Activated CD8-positive, alpha-beta memory T cell treated with anti-CD3 and anti-CD28 coated beads for 4 hours (primary cell): ENCODE results near the gene JSRP1.
"Not testable (repeated sequence)": the region's sequence is repeated elsewhere in the genome, so short reads cannot be mapped to it uniquely, and the experiment has no call there.

ENCODE experiments used
- DNase-seq, 2 donors: peaks; one replicate each; pipeline ENCODE4 v3.0.0-alpha.2; 2020; ENCODE audit warnings: low read depth in 2 of 2

The JSRP1 gene

GRCh38 chr19:2282062-2282861 lies 26.0 kb upstream of the JSRP1 start, which contains the start of gene PEAK3:
TSS of gene PEAK3 (minus strand) at chr19:2282175. CDS start at chr19:2280931, 1,244 bp downstream.
- DNase-seq = no peak

DNA sequence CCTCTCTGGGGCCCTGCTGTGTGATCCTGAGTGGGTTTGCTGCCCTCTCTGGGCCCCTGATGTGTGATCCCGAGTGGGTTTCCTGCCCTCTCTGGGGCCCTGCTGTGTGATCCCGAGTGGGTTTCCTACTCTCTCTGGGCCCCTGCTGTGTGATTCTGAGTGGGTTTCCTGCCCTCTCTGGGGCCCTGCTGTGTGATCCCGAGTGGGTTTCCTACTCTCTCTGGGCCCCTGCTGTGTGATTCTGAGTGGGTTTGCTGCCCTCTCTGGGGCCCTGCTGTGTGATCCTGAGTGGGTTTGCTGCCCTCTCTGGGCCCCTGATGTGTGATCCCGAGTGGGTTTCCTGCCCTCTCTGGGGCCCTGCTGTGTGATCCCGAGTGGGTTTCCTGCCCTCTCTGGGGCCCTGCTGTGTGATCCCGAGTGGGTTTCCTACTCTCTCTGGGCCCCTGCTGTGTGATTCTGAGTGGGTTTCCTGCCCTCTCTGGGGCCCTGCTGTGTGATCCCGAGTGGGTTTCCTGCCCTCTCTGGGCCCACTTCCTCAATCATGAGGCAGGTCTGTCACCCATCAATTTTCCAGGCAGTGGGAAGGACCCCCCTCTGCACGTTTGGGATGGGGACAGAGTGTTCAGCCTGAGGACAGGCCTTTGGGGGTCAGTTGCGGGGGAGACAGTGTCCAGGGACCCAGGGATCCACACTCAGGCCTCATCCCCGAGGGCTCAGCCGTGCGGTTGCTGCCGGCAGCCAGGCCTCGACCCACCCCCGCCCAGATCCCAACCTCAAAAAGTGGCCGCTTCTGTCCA lies 25.2 kb upstream of the JSRP1 start:
- DNase-seq = not testable (repeated sequence)

DNA sequence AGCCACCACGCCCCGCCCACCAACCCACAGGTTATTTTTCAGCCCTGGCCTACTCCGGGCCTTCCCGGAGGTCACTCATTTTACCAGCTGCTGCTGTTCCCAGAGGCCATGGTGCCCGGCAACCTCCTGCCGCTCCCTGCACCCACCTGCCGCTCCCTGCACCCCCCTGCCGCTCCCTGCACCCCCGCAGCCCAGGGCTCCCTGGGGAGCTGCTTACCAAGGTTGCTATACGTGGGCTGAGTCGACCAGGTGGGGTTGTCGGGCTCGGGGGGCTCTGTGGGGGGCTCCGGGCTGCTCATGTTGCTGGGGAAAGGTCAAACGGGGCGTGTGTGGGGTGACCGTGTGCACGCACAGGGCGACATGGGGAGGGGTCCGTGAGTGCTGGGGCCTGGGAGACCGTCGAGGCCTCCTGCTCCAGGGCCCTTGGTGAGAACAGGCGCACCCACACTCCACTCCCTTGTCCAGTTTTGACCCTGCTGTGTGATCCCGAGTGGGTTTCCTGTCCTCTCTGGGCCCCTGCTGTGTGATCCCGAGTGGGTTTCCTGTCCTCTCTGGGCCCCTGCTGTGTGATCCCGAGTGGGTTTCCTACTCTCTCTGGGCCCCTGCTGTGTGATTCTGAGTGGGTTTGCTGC lies 24.5 kb upstream of the JSRP1 start:
- DNase-seq = no peak

DNA sequence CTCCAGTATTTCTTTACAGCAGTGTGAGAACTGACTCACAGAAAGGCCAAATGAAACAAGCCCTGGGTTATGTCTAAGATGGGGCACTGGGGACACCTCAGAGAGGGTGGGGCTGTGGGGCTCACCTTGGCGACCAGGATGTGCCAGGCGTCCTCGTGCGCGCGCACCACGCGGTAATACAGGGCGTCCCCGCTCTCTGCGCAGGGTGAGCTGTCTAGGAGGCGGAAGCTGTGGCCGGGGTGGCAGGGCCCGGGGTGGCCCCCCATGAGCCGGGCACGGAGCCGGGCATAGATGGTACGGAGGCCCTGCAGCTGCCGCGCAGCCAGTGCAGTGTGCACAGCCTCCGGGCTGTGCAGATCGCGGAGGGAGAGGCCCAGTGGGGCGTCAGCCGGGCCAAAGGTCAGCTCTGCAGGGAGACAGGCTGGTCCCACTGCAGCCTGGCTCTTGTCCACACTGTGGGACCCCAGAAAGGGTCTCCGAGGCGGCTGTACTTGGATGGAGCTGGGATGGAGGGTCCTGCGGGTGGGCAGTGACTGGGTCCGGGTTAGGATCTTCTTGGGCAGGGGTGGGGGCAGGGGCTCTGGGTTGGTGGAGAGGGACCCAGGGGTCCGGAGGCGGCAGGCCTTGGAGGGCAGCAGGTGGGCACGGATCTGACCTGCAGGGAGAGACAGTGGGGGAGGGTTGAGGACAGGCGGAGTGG lies 22.4 kb upstream of the JSRP1 start:
- DNase-seq = no peak

DNA sequence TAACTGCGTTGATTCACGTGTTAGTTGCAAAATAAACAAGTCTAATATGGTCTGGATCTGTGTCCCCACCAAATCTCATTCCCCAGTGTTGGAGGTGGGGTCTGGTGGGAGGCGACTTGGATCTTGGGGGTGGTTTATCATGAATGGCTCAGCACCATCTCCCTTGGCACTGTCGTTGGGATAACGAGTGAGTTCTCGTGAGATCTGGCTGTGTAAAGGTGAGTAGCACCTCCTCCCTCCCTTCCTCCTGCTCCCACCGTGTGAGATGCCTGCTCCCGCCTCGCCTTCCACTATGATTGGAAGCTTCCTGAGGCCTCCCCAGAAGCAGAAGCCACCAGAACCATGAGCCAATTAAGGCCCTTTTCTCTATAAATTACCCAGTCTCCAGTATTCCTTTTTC lies 20.9 kb upstream of the JSRP1 start:
- no peak for DNase-seq

- no peak for DNase-seq
Measured at GRCh38 chr19:2276429-2276986, 20.3 kb upstream of the JSRP1 start.

GRCh38 chr19:2275588-2276428 lies 19.6 kb upstream of the JSRP1 start:
- DNase-seq = no peak

DNA sequence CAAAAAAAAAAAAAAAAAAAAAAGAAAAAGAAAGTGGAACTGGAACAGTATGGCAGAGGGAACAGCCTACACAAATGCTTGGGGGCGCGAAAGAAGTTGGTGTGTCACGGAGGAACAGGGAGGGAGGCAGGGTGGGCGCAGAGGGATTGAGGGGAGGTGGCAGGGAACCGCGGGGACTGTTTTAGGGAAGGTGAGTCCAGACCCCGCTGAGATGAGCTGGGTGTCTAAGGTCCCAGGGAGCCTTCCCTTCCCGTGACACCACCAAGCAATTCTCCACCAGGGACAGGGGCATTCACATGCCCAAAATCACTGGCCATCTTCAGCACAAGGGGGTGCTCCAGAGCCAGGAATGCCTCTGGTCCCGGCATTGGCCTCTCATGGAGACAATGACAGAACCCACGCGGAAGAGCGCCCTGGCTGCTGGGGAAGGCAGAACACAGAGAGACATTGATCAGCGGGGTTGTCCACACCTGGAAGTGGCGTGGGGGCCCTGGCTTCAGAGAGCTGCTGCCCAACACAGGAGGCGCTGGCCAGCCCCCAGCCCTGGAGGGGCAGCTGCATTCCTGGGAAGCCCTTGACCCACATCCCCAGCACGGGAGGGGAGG lies 18.8 kb upstream of the JSRP1 start:
- DNase-seq = no peak

DNA sequence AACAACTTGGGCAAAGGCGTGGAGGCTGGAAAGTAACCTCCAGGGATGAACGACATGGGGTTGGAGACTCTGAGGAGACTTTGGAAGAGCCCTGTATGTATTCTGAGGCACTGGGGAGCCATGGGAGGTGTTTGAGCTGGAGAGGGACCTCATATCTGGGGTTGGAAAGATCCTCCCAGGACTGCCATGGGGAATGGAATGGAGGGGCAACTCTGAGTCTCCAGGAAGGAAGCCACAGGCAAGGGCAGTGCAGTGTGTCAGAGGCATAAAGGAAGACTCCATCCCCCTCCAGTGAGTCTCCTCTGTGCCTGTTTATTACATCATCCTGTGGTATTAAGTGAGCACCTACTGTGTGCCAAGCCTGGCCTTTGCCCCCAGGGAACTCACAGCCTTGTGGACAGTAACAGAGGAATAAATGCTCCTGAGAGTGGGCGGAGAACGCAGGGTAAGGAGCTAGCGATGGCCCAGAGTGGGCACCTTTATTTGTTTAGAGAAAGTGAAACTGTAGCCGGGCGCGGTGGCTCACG lies 18.0 kb upstream of the JSRP1 start:
- no peak for DNase-seq

DNA sequence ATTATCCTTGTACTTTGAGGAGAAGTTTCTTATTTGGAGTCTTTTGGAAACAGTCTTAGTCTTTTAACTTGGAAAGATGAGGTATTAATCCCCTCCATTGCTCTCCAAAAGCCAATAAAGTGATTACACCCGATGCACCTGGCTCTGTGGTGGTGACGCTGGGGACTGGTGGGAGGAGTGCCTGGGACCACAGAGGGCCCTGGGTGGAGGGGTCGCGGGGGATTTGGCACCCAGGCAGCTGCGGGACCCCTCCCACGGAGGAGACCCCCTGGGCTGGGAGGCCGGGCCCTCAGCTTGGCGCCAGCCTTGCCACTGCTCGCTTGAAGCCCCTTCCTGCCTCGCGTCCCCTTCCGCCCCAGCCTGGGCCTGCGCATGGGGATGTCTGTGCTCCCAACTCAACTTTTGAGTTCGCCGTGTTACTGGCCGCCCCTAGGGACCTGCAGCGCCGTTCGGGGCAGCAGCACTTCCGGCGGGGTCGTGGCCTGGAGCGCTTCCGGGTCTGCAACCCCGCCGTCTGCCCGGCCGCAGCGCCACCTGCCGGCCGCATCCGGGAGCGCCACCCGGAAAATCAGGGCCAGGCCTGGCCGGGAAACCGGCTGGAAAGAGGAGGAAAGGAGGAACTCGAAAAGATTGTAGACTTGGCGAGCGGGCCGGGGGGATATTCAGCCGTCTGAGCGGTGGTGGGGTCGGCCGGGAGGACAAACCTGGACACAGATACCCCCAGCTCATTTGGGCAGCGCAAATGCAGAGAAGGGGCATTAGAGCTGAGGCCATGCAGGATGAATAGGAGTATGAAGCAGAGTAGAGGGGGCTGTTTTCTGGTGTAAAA lies 17.4 kb upstream of the JSRP1 start:
- DNase-seq = peak in 1 of 2 donors; percentile 57

- DNase-seq = no peak
Measured at GRCh38 chr19:2271234-2272103, 15.3 kb upstream of the JSRP1 start.

DNA sequence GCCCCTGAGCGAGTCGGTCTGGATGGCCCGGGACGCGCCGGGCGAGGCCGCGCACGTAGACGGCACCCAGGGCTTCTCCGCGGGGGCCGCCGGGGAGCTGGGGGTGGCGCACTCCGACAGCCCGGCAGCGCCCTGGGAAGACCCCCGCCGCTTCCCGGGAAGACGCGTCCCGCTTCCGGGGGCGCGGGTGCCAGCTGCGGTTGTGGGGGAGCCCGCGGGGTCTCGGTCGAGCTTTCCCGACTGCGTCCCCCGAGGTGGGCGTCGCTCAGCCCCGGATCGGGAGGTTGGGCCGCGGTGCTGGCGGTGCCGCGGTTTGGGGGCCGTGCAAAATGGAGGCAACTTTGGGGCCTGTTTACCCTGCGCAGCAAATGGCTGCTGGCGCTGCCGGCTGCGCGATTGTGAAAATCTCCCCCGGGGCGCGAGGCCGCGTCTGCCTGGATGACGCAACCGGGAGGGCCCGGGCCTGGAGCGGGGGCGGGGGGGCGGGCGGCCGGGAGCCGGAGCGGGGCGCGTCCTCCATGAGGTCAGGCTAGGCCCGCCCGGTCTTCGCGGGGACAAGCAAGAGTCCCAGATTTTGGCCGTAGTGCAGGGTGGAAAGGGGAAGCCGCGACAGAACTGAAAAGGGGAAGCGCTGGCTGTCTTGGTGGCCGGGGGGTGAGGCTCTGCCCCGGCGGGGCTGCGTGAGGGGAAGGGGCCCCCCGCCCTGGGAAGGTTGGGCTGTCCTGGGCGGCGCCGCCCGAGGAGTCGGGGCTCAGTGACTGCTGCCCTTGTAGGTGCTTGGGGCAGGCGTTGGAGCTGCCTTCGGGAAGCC lies 14.4 kb upstream of the JSRP1 start:
- DNase-seq = peak in 1 of 2 donors; percentile 62

- no peak for DNase-seq
Measured at GRCh38 chr19:2270157-2270422, 13.9 kb upstream of the JSRP1 start.

DNA sequence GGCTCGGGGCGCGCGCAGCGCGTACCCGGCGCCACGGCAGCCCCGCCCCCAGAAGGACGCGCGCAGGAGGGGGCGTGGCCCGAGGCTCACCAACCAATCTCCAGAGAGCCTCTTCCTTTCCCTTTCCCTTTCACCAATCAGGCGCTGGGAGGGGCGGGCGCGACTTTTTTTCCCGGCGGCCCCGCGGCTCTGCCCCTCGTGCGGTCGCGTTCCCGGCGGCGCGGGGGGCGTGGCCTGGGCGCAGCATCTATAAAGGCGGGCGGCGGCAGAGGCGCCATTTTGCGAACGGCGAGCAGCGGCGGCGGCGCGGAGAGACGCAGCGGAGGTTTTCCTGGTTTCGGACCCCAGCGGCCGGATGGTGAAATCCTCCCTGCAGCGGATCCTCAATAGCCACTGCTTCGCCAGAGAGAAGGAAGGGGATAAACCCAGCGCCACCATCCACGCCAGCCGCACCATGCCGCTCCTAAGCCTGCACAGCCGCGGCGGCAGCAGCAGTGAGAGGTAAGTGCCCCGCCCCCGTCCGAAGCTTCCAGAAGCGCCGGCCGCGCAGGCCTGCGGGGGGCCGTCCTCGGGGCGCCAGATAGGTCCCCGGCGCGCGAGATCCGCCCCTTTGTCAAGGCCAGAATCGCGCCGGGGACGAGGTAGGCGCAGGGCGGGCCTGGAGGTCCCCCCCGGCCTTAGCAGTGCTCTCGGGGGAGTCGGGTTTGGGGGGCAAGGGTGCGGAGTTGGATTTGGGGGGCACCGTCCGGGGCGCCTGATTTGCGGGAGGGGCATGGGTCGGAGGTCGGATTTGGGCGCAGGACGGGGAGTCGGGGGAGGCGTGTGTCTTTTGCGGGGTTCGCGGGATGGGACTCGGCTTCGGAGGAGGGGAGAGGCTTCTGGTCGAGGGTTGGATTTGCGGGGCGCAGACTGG lies 13.3 kb upstream of the JSRP1 start:
- peak; percentile 97 to 98 for DNase-seq

DNA sequence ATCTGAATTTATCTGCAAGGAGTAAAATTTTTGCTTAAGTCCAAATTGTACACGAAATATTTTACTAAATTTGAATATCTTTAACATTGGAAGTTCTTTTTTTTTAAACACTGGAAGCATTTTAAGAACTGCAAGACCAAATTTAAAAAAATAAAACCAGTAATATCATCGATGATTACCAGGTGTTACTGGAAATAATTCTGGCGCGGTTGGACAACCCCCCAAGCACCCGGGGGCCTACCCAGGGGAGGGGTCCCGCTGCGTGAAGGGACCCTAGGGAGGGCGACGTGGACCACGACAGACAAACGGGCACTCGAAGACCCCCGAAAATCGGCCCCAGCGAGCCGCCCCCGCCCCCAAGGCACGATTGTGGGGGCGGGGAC lies 12.6 kb upstream of the JSRP1 start:
- DNase-seq = no peak

- DNase-seq = no peak
Measured at GRCh38 chr19:2268480-2268830, 12.2 kb upstream of the JSRP1 start.
